Measurements from ENCODE around the gene LYRM1.
A peak's percentile ranks its signal among the peaks of the same experiment; 100 is the strongest.
"Not testable (repeated sequence)": the region's sequence is repeated elsewhere in the genome, so short reads cannot be mapped to it uniquely, and the experiment has no call there.

LYRM1 gene

GRCh38 chr16:20902426-20902825, 1.9 kb downstream of the LYRM1 start:
- no peak for DNase-seq (ENCODE audit: low spot score)

GRCh38 chr16:20903116-20903898, 2.7 kb downstream of the LYRM1 start:
- no peak for DNase-seq (ENCODE audit: low spot score)

DNA sequence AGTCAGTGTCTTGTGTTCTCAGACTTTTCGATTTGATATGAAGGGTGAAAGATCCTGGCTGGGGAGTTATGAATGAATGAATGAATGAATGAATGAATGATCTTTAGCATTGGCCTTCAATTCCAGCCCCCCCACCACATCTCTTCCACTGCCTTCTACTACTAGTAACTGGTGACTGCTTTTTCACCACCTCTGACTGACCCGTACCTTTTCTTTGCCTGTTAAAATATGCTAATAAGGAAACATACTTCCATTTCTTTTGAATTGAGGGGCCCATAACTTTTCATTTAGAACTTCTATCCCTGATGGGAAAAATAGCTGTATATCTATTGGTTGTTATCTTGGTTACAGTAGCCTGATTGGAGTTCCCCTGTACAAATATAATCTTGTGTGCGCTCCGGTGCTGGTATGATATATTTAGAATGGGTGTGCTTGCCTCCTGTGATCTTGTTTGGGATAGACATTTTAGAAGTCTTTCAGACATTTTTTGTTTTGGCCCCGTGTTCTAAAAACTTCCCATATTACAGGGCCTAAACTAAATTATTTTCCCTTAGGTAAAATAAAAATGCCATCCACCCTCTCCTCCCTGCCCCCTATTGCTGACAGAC, 3.4 kb downstream of the LYRM1 start:
- DNase-seq (ENCODE audit: low spot score) = no peak

GRCh38 chr16:20904507-20905081, 4.0 kb downstream of the LYRM1 start:
- DNase-seq (ENCODE audit: low spot score) = peak; percentile 61

GRCh38 chr16:20905576-20905975, 5.0 kb downstream of the LYRM1 start:
- DNase-seq (ENCODE audit: low spot score) = no peak

GRCh38 chr16:20906341-20907255, 6.0 kb downstream of the LYRM1 start:
- no peak for DNase-seq (ENCODE audit: low spot score)

GRCh38 chr16:20910781-20911321, 10.3 kb downstream of the LYRM1 start:
- DNase-seq (ENCODE audit: low spot score) = peak; percentile 41

DNA sequence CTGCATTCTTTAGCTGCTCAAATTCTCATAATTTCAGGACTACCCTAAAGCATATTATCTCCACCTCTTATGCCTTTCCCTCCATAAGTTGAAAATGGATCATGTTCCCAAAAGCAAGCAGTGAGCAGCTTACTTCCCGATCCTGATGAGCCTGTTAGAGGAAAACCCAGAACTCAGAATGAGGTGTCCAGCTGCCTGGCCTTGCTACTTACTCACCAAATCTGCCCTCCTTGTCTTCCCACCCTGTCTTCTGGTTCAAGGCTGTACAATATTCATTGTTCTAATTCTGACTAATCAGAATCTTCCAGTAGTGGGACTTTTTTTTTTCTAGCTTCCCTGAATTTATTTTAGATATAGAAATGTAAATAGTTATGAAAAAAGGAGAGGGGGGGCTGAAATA, 10.8 kb downstream of the LYRM1 start:
- DNase-seq (ENCODE audit: low spot score) = no peak

- no peak for DNase-seq (ENCODE audit: low spot score)
Measured at GRCh38 chr16:20916289-20916688, 15.7 kb downstream of the LYRM1 start.

- no peak for DNase-seq (ENCODE audit: low spot score)
Measured at GRCh38 chr16:20916942-20917341, 16.4 kb downstream of the LYRM1 start.

DNA sequence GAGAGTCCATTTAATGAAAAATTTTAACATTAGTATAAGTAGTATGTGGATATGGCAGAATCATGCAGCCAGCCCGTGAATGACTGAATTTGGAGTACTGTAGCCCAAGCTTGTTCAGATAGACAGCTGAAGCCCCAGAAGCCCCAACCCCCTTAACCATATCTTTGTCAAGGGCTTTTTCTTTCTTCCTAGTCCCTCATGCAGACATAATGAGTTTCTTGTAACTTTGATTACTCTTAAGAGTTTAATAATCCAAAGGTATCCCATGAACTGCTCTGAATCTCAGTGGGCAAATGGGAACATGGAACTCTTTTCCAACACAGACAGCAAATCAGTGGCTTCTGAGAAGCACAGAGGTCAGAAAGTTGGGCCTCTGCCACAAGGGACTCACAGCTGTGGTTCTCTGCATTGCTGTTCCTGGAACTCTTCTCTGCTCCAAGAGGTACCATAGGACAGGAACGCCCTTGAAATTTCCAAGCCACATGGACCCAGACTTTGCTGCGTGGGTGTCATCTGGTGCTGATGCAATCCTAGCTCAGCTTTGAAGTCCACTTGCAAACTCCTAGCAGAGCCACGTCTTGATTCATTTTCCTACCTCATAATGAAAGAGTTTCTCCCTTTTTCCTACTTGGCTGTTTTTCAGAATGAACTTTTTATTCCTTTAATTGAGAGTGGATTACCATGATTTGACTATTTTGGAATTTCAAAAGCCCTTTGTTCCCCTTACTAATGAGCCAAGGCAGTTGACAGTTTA, 18.1 kb downstream of the LYRM1 start:
- DNase-seq (ENCODE audit: low spot score) = no peak

DNA sequence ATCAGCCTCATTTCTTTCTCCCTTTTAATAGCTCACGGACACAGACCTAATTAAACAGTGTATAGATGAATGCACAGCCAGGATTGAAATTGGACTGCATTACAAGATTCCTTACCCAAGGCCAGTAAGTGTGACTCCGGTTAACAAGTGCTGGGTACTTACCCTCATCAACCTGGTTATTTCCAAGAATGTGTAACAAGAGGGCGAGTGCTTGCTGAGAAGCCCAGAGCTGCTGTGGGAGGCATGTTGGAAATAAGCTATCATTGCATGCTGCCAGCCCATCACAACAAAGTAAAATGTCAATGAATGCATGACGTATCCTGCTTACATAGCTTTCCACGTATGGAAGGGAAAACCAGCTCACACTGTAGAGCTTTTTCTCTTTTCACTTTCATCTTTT, 19.5 kb downstream of the LYRM1 start:
- DNase-seq (ENCODE audit: low spot score) = no peak

DNA sequence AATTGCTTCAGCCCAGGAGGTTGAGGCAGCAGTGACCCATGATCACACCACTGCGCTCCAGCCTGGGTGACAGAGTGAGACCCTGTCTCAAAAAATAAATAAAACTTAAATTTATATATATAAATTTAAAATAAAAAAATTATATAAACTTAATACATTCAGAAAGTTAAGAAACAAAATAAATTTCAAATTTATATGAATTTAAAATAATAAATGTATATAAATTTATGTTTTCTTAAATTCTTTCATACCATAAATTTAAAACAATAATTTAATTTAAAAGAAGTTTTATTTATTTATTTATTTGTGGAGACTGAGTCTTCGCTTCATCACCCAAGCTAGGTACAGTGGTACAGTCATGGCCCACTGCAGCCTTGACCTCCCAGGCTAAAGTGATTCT, 20.2 kb downstream of the LYRM1 start:
- no peak for DNase-seq (ENCODE audit: low spot score)

- DNase-seq (ENCODE audit: low spot score) = no peak
Measured at GRCh38 chr16:20923876-20924275, 23.3 kb downstream of the LYRM1 start.

DNA sequence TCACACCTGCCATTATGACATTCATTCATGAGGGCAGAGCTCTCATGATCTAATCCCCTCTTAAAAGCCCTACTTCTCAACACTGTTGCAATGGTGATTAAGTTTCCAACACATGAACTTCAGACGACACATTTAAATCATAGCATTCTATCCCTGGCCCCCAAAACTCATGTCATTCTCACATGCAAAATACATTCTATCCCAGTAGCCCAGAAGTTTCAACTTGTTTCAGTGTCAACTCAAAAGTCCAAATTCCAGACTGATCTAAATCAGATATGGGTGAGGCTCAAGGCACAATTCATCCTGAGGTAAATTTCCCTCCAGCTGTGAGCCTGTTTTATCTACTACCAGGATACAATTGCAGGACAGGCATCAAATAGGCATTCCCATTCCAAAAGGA, 25.2 kb downstream of the LYRM1 start:
- DNase-seq (ENCODE audit: low spot score) = no peak

GRCh38 chr16:20928774-20929411, 28.3 kb downstream of the LYRM1 start:
- no peak for DNase-seq (ENCODE audit: low spot score)

- not testable (repeated sequence) for DNase-seq (ENCODE audit: low spot score)
Measured at GRCh38 chr16:20929676-20930364, 29.2 kb downstream of the LYRM1 start.

GRCh38 chr16:20930365-20930690, 29.8 kb downstream of the LYRM1 start:
- DNase-seq (ENCODE audit: low spot score) = no peak

DNA sequence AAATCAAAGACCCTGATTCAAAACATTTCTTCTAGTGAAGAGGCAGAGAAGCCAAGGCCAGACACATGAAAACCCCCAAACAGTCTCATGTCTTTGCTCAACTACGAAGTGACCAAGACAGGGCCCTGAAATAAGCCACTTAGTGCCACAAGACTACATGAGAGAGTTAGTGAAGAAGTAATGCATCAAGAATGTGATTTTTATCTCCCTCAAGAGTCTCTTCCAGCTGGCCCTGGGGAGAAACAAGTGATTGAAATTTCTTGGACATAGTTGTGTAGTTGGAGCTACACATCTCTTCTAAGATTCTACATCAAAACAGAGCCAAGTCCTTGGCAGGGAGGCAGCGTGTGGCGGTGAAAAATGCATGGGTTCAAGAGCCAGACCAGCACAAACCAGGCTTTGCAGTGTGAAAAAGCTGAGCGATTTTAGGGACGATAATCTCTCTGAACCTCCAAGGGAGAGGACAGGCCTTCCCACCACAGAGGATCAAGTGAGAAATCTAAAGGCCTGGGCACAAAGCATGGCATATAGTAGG, 30.6 kb downstream of the LYRM1 start:
- no peak for DNase-seq (ENCODE audit: low spot score)

DNA sequence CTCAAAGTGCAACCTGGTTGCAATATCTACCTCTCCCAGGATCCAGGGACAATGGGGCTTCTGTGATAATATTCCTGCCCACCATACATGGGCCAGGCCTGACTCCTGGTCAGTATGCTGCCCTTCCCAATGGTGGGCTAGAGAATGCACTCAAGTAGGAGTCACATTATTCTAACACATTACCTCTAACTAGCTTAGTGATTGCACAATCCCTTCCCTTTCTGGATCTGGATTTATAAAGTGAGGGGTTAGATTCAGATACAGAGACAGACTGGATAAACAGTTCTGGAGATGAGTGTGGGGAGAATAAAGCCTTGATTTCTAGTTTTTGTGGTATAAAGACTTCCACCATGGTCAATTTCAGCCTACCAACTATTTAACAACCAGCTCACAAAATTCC, 33.0 kb downstream of the LYRM1 start:
- no peak for DNase-seq (ENCODE audit: low spot score)

Data from CD4-positive, alpha-beta T cell treated with Interleukin-2 at 100 ng/mL for 4 hours (primary cell).